HepG2 (cell line): Measurements from ENCODE around the gene NPEPL1. TPM values are rescaled to one million over a fixed set of nuclear protein-coding genes. Genes with fewer than 3 reads are reported as not detected.

Source experiments
- ATAC-seq: fragments of 200-7000 bp; cut with Tn5 transposase; 3 replicates; pipeline ENCODE4 v1.9.1; 2020; ENCODE audit warnings: mild to moderate bottlenecking, moderate library complexity
- BruUV-seq: library from RNA; stranded (reverse); fragments of 400-500 nt; replicated peaks from 2 replicates; lab custom pipeline; 2021; lab: Mats Ljungman, UMichigan
- CTCF ChIA-PET: fragments of 300-600 bp; formaldehyde crosslinking; extraction: SDS; loops from one replicate; lab custom pipeline; 2021; ENCODE audit warnings: low total read pairs, inconsistent platforms, low intra/inter-chr PET ratio; lab: Yijun Ruan, JAX
- POLR2A ChIA-PET: fragments of 350-600 bp; sonication (Branson Sonifier 250); formaldehyde crosslinking; loops from one replicate; lab custom pipeline; 2020; ENCODE audit warnings: antibody characterized with exemption, inconsistent platforms; lab: Yijun Ruan, JAX
- DNase-seq: peaks from one replicate; pipeline ENCODE4 v3.0.0-alpha.2; 2015; ENCODE audit warnings: low spot score
- FAIRE-seq: peaks from 3 replicates; lab custom pipeline; 2011; peaks lifted over from hg19 to GRCh38; lab: Jason Lieb, UNC
- H2AFZ ChIP-seq: one replicate; pipeline ENCODE4 v1.6.1; 2011; ENCODE audit warnings: low read length, inconsistent platforms
- H3K27ac ChIP-seq: fragments of 300-600 bp; 3 replicates; pipeline ENCODE4 v1.8.0; 2011; ENCODE audit warnings: mixed run types, mild to moderate bottlenecking, mixed read lengths, low read length, inconsistent platforms; ENCODE audit not compliant: insufficient read depth; ENCODE audit errors: extremely low read length
- H3K27me3 ChIP-seq, 2 experiments: fragments of 200-600 bp in 1 of 2; 2 replicates in 1 of 2; 3 replicates in 1 of 2; pipeline versions ENCODE4 v1.6.0 to v1.8.0; 2011; ENCODE audit warnings: low read length in 2 of 2, mild to moderate bottlenecking in 2 of 2, moderate library complexity in 2 of 2, inconsistent platforms in 1 of 2; ENCODE audit not compliant: insufficient read depth in 2 of 2, control insufficient read depth in 1 of 2
- H3K36me3 ChIP-seq, 2 experiments: fragments of 200-600 bp in 1 of 2; replicated peaks in 1 of 2; 2 replicates in 1 of 2; 3 replicates in 1 of 2; pipeline versions ENCODE4 v1.5.1 to v1.8.0; 2011; ENCODE audit warnings: low read length in 2 of 2, inconsistent platforms in 1 of 2; ENCODE audit not compliant: insufficient read depth in 2 of 2, control insufficient read depth in 1 of 2
- H3K4me1 ChIP-seq: 2 replicates; pipeline ENCODE4 v1.5.1; 2012; ENCODE audit warnings: low read length, inconsistent platforms; ENCODE audit not compliant: insufficient read depth
- H3K4me2 ChIP-seq: 2 replicates; pipeline ENCODE4 v1.6.0; 2011; ENCODE audit warnings: low read depth, low read length, inconsistent platforms
- H3K4me3 ChIP-seq, 3 experiments: fragments of 200-600 bp in 1 of 3; sonication (generic), shearing (Covaris generic) in 1 of 3; replicated peaks in 1 of 3; 2 replicates each; pipeline ENCODE4 v1.5.1; 2011 to 2016; ENCODE audit warnings: low read length in 3 of 3, inconsistent platforms in 2 of 3, low read depth in 2 of 3, mild to moderate bottlenecking in 2 of 3, control low read depth in 1 of 3, mixed read lengths in 1 of 3; ENCODE audit not compliant: insufficient read depth in 1 of 3
- H3K79me2 ChIP-seq: one replicate; pipeline ENCODE4 v1.6.1; 2011; ENCODE audit warnings: low read length, inconsistent platforms; ENCODE audit not compliant: insufficient read depth
- H3K9ac ChIP-seq: 2 replicates; pipeline ENCODE4 v1.6.0; 2011; ENCODE audit warnings: mild to moderate bottlenecking, low read depth, low read length, inconsistent platforms; ENCODE audit not compliant: insufficient read depth
- H3K9me3 ChIP-seq: 2 replicates; pipeline ENCODE4 v1.5.1; 2012; ENCODE audit warnings: mild to moderate bottlenecking, low read length
- H4K20me1 ChIP-seq: 2 replicates; pipeline ENCODE4 v1.6.0; 2011; ENCODE audit warnings: inconsistent platforms, mild to moderate bottlenecking, low read length, moderate library complexity; ENCODE audit not compliant: insufficient read depth
- AFF4 ChIP-seq: sonication (generic); formaldehyde crosslinking; IDR thresholded peaks from 2 replicates; pipeline ENCODE4 v1.4.0; 2020; ENCODE audit warnings: missing genetic modification reagents
- FOSL1 ChIP-seq: sonication (generic); formaldehyde crosslinking; IDR thresholded peaks from 2 replicates; pipeline ENCODE4 v1.9.0; 2021; ENCODE audit warnings: missing genetic modification reagents, borderline replicate concordance
- HIVEP1 ChIP-seq: sonication (generic); formaldehyde crosslinking; IDR thresholded peaks from 2 replicates; pipeline ENCODE4 v1.4.0; 2020; ENCODE audit warnings: mild to moderate bottlenecking, missing genetic modification reagents
- KLF9 ChIP-seq: IDR thresholded peaks from 2 replicates; pipeline ENCODE4 v1.6.1; 2016; ENCODE audit warnings: low read depth
- PRDM4 ChIP-seq: sonication (generic); formaldehyde crosslinking; IDR thresholded peaks from 2 replicates; pipeline ENCODE4 v1.9.0; 2021; ENCODE audit warnings: missing genetic modification reagents, borderline replicate concordance
- RBM22 ChIP-seq: fragments of 200-400 bp; formaldehyde crosslinking; optimal IDR thresholded peaks from 2 replicates; pipeline ENCODE3; 2017; ENCODE audit warnings: mild to moderate bottlenecking, low read length, moderate library complexity
- REST ChIP-seq, 2 experiments: IDR thresholded peaks; 2 replicates each; pipeline ENCODE4 v1.6.1; 2011 to 2012; ENCODE audit warnings: low read length in 2 of 2, borderline replicate concordance in 1 of 2, low read depth in 1 of 2, mild to moderate bottlenecking in 1 of 2, moderate library complexity in 1 of 2
- TARDBP ChIP-seq: sonication (generic); formaldehyde crosslinking; IDR thresholded peaks from 2 replicates; pipeline ENCODE4 v1.8.0; 2022; ENCODE audit warnings: mild to moderate bottlenecking, missing genetic modification reagents
- THAP11 ChIP-seq: IDR thresholded peaks from 2 replicates; pipeline ENCODE4 v1.6.1; 2016; ENCODE audit warnings: missing biosample characterization, missing genetic modification reagents
- U2AF1 ChIP-seq: fragments of 200-400 bp; formaldehyde crosslinking; optimal IDR thresholded peaks from 2 replicates; pipeline ENCODE3; 2017; ENCODE audit warnings: mild to moderate bottlenecking, low read depth, low read length
- ZBTB3 ChIP-seq: sonication (generic); formaldehyde crosslinking; IDR thresholded peaks from 2 replicates; pipeline ENCODE4 v1.4.0; 2020; ENCODE audit warnings: low read depth, mild to moderate bottlenecking, moderate library complexity, missing genetic modification reagents, borderline replicate concordance
- ZNF10 ChIP-seq: sonication (generic); formaldehyde crosslinking; IDR thresholded peaks from 2 replicates; pipeline ENCODE4 v1.4.0; 2020; ENCODE audit warnings: mild to moderate bottlenecking, low read depth, missing genetic modification reagents, borderline replicate concordance
- ZNF12 ChIP-seq: sonication (generic); formaldehyde crosslinking; IDR thresholded peaks from 2 replicates; pipeline ENCODE4 v1.5.0; 2020; ENCODE audit warnings: missing genetic modification reagents
- ZNF333 ChIP-seq: sonication (generic); formaldehyde crosslinking; IDR thresholded peaks from 2 replicates; pipeline ENCODE4 v1.4.0; 2020; ENCODE audit warnings: mild to moderate bottlenecking, missing genetic modification reagents, borderline replicate concordance
- WGBS: methylation state at CpG from one replicate; pipeline ENCODE4 v1.1.6; 2017; ENCODE audit warnings: low lambda C conversion rate; 5-methylcytosine and 5-hydroxymethylcytosine counted together
- in situ Hi-C: cut with HindIII; loops from 2 replicates; pipeline ENCODE4 v1.10.0; 2017; ENCODE audit warnings: low pct_unique_long_range_greater_than_20kb; ENCODE audit not compliant: extremely low pct_ligation_motif_present
- intact Hi-C: fragments of 100-400 bp; cut with micrococcal nuclease; formaldehyde crosslinking; loops from one replicate; pipeline ENCODE4 v1.10.0; 2022; ENCODE audit not compliant: unreplicated experiment
- polyA plus RNA-seq, 8 experiments: library from polyadenylated mRNA; depleted of rRNA in 3 of 8; stranded (reverse) in 7 of 8; unstranded in 1 of 8; fragments of >200 nt; fragmentation: Illumina TruSeq in 4 of 8; extraction: Trizol in 4 of 8; gene quantifications; 2 replicates each; pipeline versions ENCODE4 v1.2.1 to v1.2.3, GENCODE V29; 2011 to 2016; ENCODE audit warnings: low read depth in 4 of 8, missing spikeins in 1 of 8, mixed read lengths in 1 of 8; ENCODE audit not compliant: insufficient read depth in 1 of 8
- total RNA-seq, 5 experiments: library from RNA; depleted of rRNA; stranded (reverse); fragments of >200 nt; fragmentation: Illumina TruSeq; extraction: Trizol; gene quantifications; 2 replicates each; pipeline ENCODE4 v1.2.3, GENCODE V29; 2016; ENCODE audit warnings: low read depth in 1 of 5

NPEPL1 gene
- total and polyA plus RNA-seq, 2 of the 13 experiments (the other 11 are each of a cell fraction or from before 2014, with no cell fraction given), result 4.1 to 7.5 TPM

GRCh38 chr20:58676161-58676560 is 16.4 kb upstream of the NPEPL1 start (continued):
- no peak for TF ChIP-seq HIVEP1
- no peak for TF ChIP-seq U2AF1
- no peak for TF ChIP-seq ZNF10 (CRISPR knock-in tag)
- TF ChIP-seq ZNF333 (CRISPR knock-in tag), result no peak
- peak; percentile 39 for TF ChIP-seq RBM22
- TF ChIP-seq AFF4, result no peak
- TF ChIP-seq TARDBP (CRISPR knock-in tag), result no peak
- TF ChIP-seq ZBTB3, result no peak
- TF ChIP-seq, all 625 proteins: peak for 3

GRCh38 chr20:58677079-58677604 is 15.5 kb upstream of the NPEPL1 start:
- POLR2A ChIA-PET, result no interaction called here
- no peak for ATAC-seq
- H3K27me3 ChIP-seq, result no peaks in the 10 kb centered on the region
- peaks cover 28 to 77% of the 10 kb centered on the region in 2 experiments for H3K36me3 ChIP-seq
- H2AFZ ChIP-seq, result no peak overlapping the region
- no TSS peak for BruUV-seq
- in situ Hi-C loops (no loop called here), intact Hi-C loops (no loop called here)
- no peaks in the 10 kb centered on the region for H3K9me3 ChIP-seq
- no peak overlapping the region for H3K9ac ChIP-seq
- no peak for DNase-seq
- H3K4me3 ChIP-seq, result no peak overlapping the region
- H3K79me2 ChIP-seq, result no peaks in the 10 kb centered on the region
- TF ChIP-seq RBM22, result peak; percentile 79
- TF ChIP-seq ZNF12 (CRISPR knock-in tag), result no peak
- no peak for TF ChIP-seq PRDM4
- no peak for TF ChIP-seq FOSL1 (CRISPR knock-in tag)
- TF ChIP-seq KLF9 (CRISPR knock-in tag), result no peak
- TF ChIP-seq THAP11 (CRISPR knock-in tag), result no peak
- no peak for TF ChIP-seq REST (IDR thresholded peaks at IDR 0.05; ENCODE audit: borderline replicate concordance in 1 of 2, low read depth in 1 of 2, low read length in 2 of 2)
- H3K4me1 ChIP-seq, result no peaks in the 10 kb centered on the region
- FAIRE-seq, result no peak
- no peaks in the 10 kb centered on the region for H4K20me1 ChIP-seq
- WGBS, result 97% methylated on average over 5 of the region's 5 CpGs
- CTCF ChIA-PET, result no interaction called here
- no peak overlapping the region for H3K4me2 ChIP-seq
- no peak overlapping the region for H3K27ac ChIP-seq
